ENCODE data around the gene UNC50.

UNC50 gene

DNA sequence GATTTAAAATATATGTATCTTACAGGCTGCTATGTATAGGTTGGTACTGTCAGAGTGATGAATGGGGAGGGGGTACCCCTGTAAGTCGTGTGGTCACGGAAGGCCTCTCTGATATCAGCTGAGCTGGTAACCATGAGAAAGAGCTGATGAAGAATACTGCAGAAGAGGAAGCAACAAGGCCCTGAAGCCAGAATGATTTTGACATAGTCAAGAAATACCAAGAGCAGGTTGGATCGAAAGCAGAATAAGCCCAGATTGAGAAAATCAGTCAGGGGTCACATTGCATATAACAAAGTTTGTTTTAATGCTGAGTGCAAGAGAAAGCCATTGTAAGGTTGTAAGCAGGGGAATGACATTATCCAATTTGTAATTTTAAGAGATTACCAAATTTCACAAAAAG, 57.3 kb downstream of the UNC50 start:
- no peak for DNase-seq (ENCODE audit: low read depth)
